GM18507 (cell line): ENCODE data around the gene BACE1.
"Not testable (repeated sequence)": the region's sequence is repeated elsewhere in the genome, so short reads cannot be mapped to it uniquely, and the experiment has no call there.

Experiments
- DNase-seq: peaks from one replicate; pipeline ENCODE4 v3.0.0; 2011; ENCODE audit warnings: low read depth; ENCODE audit not compliant: insufficient read length; ENCODE audit errors: extremely low spot score
- FAIRE-seq: peaks from 2 replicates; lab custom pipeline; 2011; peaks lifted over from hg19 to GRCh38; lab: Jason Lieb, UNC

The BACE1 gene

GRCh38 chr11:117316197-117316961, at the start of gene BACE1:
Gene BACE1, minus strand, starts transcription at chr11:117316256. Its CDS starts 461 bp downstream, at chr11:117315795.
- DNase-seq, result no peak
- no peak for FAIRE-seq

DNA sequence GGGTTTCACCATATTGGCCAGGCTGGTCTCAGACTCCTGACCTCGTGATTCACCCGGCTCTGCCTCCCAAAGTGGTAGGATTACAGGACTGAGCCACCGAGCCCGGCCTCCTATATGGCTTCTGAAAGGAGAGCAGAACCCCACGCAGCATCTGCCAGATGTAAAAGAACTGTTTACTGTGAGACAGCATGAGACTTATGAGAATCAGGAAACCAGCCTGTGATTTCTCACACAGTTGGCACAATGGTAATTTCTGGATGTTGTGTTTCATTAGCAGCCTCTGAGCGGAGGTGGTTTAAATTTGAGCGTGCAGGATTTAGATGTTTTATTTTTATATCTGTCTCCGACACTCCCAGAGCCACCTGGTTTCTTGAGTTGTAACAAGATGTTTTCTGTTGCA, 45.4 kb upstream of the BACE1 start:
- FAIRE-seq (no peak), DNase-seq (no peak)

DNA sequence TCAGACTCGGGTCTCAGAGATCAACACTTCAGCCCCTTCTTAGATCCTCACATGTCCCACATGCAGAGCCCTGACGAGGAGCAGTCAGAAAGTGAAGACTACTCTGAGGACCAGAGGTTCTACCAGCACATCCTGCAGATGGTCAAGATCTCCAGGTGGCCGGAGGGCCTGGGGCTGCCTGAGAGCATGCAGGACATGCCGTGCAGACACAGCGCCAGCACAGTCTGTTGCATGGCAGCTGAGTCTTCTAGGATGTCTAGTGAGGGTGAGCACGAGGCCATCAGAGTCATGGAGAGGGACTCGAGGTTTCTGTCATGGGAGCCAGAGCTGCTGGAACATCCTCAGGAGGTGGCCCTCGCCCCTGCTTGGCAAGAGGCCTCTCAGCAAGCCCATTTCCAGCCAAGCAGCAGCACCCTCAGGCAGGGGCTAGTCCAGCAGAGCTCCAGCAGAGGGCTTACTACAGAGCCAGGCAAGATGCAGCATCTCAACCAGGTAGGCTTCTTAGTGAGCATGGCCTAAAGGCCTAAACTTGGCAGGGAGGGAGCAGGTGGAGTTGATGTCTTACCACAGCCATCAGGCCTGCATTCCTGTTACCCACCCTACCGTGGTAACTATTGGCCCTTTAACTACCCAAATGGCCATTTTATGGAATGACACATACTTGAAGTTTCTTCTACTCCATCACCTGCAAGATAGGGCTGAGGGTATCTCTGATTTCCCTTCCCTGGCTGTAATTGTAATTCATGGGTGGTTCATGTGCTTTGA, 40.3 kb upstream of the BACE1 start:
- no peak for FAIRE-seq
- no peak for DNase-seq

DNA sequence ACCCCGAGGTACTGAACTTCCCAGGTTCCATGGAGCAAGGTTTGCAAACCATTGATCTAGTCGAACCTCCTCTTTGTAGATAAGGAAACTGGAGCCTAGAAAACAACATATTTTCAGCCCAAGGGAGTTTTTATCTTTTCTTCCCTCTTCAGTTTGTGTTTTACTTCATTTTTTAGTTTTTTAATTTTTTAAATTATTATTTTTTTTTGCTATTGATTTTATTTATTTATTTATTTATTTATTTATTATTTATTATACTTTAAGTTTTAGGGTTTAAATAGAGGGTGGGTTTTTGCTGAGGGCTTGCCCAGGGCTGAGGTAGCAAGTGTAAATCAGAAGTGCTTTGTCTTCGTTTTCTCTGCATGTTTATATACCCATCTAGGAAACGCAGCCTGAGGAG, 38.5 kb upstream of the BACE1 start:
- FAIRE-seq (no peak), DNase-seq (no peak)

DNA sequence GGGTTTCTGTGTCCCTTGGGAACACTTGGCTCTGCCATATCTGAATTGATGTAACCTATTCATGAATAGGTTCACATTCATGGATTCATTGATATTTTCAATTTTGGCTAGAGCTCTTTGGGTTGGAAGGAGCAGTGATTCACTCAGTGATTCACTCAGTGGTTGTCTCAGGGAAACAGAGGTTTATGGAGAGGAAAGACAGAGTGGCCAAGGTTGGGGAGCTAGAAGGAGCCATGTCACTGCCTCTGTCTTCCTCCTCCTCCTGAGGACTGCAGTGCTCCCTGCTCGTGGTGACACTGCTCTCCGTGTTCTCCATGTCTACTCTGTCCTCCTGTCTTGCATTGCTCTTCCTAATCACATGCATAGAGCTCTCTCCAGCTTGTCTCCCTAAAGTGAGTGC, 29.0 kb upstream of the BACE1 start:
- no peak for FAIRE-seq
- DNase-seq, result no peak

DNA sequence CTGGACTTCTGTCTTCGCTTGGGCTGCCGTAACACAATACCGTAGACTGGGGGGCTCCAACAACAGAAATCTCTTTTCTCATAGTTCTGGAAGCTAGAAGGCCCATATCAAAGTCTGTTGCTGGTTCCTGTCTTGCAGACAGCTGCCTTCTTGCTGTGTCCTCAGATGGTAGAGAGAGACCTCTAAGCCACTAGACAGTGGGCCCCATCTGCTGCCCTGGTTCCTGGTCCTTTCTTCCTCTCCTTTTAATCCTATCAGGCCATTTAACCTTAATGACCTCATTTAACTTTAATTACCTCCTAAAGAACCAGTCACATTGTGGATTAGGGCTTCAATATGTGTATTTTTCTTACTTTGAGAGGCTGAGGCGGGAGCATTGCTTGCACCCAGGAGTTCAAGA, 21.0 kb upstream of the BACE1 start:
- DNase-seq, result no peak
- FAIRE-seq, result no peak

DNA sequence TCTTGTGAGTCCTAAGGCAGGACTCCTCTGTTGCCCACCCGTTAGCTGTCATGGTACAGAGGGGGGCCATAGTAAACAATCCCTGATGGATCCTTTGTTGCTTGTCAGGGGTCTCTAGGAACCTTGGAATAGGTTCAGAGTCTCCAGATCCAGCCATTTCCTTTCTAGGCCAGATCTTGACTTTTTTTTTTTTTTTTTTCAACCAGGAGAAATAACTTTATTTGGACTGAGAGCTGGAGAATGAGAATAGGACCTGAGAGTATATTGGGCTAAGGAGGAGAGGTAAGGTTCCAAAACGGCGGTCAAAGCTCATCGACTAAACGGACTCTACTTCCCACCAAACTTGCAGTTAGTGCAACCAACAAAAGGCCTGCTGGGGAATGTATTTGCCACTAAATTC, 19.3 kb upstream of the BACE1 start:
- FAIRE-seq, result no peak
- DNase-seq, result no peak

DNA sequence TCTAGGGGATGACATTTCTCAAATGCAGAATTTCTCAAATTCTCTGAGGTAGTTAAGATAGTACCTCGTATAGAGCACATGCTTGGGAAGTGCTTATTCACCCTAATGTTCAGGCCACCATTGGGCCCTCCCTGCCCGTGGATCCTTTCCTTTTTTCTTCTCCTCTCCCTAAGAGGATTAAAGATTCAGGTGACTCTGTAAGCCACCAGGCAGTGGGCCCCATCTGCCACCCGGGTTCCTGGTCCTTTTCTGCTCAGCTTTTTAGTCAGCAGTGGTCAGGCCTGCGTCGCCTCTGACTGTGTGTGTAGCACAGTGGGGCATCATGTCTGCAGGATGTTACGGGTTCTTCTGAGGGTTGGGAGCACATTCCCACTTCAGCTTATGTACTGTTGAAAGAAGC, 18.8 kb upstream of the BACE1 start:
- FAIRE-seq (no peak), DNase-seq (no peak)

DNA sequence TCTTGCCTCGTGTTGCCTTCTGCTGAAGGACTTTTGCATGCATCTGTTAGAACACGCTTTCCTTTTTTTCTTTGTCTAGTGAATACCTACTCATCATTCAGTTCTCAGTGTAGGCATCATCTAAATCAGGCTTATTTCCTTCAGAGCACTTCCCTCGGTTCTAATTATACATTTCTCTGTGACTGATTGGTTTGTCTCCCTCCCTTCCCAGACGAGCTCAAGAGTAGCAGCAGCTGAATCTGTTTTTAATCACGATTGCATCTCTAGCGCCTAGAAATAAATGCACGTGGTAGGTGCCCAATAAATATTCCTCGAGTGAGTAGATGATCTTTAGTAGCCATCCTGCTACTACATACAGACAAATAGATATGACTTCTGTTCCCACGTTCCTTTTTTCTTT, 17.9 kb upstream of the BACE1 start:
- DNase-seq (no peak), FAIRE-seq (no peak)

DNA sequence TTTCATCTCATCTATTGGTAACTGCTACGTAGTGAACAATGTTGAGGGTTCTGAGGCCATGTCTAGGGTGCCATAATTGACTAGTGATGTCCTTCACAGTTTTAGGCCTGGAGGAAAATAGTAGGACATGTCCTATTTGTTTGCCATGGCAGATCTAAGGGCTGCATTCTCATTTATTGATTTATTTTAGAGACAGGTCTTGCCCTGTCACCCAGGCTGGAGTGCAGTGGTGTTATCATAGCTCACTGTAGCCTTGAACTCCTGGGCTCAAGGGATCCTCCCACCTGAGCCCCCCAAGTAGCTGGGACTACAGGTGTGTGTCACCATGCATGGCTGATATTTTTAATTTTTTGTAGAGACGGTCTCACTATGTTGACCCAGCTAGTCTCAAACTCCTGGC, 16.8 kb upstream of the BACE1 start:
- no peak for FAIRE-seq

GRCh38 chr11:117328375-117329010, 12.4 kb upstream of the BACE1 start:
- FAIRE-seq, result no peak
- DNase-seq, result no peak

More for the DNA sequence above, 16.8 kb upstream of the BACE1 start:
- no peak for DNase-seq

DNA sequence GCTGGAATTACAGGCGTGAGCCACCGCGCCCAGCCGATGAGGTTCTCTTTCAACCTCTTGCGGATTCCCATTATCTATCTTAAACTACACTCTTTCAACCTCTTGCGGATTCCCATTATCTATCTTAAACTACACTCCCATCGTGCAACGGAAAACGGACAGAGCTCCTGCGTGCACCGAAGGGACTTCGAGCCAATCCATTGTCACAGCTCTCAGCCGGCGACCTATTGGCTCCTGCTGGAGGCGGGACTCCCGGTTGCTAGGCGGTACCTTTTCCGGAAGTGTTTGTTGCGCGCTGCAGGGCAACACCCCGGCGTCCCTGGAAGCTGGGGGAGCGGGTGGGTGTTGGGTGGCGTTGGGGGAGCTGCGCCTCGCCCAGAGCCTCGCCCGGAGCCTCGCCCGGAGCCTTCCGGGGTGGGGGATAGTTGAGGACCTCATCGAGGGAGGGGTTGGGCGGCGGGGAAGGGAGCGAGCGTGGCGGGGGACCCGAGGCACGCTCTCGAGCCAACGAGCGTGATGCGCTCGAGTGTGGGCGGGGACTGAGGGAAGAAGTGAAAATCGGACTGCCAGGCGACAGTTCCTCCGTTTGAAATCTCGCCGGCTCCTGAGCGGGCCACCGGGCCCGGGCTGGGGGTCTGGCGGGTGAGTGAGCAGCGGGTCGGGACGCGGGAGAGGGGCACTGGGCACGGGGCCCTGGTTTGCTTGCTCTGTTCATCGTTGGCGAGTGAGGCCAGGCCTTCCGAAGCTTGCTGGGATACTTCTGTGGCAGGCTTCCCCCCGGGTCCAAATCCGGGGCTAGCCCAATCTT, 11.7 kb upstream of the BACE1 start, which contains the start of gene CEP164:
CEP164 (plus strand) TSS at position 288 of the 808 bp plus-strand sequence. CDS start 10,733 bp downstream, outside the sequence.
- FAIRE-seq, result peak; percentile 98

GRCh38 chr11:117327255-117327566, 11.2 kb upstream of the BACE1 start:
- not testable (repeated sequence) for DNase-seq, FAIRE-seq

More for the DNA sequence above, 11.7 kb upstream of the BACE1 start, which contains the start of gene CEP164:
- DNase-seq, result peak; percentile 98

DNA sequence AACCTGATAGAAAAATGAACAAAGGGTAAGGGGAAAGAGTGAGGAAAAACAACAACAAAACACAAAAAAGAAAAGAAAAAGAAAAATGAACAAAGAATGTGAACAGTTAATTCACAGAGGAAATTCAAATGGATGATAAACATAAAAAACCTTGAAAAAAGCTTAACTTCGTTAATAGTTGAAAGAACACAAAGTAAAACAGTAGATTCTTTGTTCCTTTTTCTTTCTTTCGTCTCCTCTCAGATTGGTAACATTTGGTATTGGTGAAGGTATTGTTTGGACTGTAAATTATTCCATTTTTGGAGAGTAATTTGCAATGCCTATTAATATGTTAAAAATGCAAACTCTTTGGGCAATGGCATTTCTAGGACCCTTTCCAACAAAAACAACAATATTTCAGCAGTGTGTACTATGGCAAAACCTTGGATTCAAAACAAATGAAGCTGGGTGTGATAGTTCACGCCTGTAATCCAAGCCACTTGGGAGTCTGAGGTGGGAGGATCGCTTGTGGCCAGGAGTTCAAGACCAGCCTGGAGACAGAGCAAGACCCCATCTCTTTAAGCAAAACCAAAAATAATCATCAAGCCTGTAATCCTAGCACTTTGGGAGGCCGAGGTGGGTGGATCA, 3.3 kb upstream of the BACE1 start:
- no peak for FAIRE-seq
- no peak for DNase-seq

- no peak for FAIRE-seq
- no peak for DNase-seq
Measured at GRCh38 chr11:117318738-117319137, 2.7 kb upstream of the BACE1 start.

DNA sequence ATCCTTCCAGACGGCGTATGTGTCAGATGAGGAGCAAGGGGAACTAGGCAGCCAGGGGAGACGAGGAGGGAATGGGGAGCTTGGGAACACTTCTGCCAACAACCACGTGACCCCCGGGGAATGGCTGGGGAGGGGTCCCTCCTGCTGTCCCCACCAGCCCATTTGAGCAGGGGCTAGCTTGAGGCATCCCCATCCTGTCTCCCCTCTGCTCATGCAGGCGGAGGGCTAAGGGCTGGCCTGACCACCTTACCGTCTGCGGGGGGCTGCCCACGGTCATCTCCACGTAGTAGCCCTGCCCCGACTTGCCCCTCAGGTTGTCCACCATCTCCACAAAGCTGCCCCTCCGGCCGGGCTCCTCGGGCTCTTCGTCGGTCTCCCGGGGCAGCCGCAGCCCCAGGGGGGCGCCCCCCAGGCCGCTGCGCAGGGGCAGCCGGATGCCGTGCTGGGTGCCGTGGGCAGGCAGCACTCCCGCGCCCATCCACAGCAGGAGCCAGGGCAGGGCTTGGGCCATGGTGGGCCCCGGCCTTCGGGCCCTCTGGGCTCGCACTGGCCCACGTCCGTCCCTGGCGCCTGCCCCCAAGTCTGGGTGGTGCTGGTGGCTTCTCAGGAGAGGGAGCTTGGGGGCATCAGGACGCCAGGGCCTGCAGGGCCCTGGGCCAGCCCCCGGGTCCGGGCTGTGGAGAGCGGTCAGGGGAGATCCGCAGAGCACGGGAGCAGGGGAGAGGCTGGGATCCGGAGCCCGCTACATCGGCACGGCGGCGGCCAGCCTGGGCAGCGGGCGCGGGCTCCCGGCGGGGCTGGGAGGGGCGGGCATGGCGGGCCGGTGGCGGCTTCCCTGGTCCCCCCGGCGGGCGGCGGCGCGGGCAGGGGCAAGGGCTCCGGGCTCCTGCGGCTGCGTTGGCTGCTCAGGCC, 515 bp downstream of the BACE1 start:
- no peak for FAIRE-seq
- no peak for DNase-seq

DNA sequence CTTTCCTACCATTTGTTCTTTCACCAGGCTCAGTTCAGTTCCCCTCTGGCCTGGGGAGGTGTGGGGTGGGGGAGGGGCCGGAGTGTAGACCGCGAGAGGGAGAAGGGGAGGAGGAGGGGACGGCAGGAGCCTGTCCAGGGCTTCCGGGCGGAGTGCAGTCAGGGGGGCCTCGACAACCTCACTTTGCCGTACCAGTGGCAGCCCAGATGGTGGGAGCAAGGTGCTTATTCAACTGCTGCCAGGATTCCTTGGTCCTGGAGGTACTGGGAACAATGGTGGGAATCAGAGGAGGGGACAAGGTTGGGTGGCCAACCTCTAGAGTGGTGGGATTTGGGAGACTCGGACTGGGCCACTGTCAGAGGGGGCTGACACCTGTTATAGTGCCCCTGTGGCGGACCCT, 1.2 kb downstream of the BACE1 start:
- no peak for DNase-seq
- no peak for FAIRE-seq
